ENCODE data around the gene PALD1.

PALD1 gene

GRCh38 chr10:70537398-70538194 is 59.0 kb downstream of the PALD1 start:
- no peak overlapping the region for H3K4me3 ChIP-seq (ENCODE audit: low read length)
- H3K4me1 ChIP-seq (ENCODE audit: control insufficient read depth, low read length) = peaks cover 40% of the 10 kb centered on the region
- no peaks in the 10 kb centered on the region for H3K9me3 ChIP-seq (ENCODE audit: control insufficient read depth, insufficient read depth, low read length)
- no peaks in the 10 kb centered on the region for H4K20me1 ChIP-seq (ENCODE audit: control insufficient read depth, insufficient read depth, low read depth, low read length)
- no peaks in the 10 kb centered on the region for H3K9me2 ChIP-seq (replicated peaks; ENCODE audit: control insufficient read depth, low read length)
- H3K79me2 ChIP-seq (ENCODE audit: control insufficient read depth, low read length) = no peaks in the 10 kb centered on the region
- TF ChIP-seq CTCF (IDR thresholded peaks at IDR 0.05; ENCODE audit: low read depth, low read length, poor library complexity, severe bottlenecking) = peak; percentile 76
- TF ChIP-seq EZH2phosphoT487 (IDR thresholded peaks at IDR 0.05; ENCODE audit: borderline replicate concordance, low read length) = no peak
- no peak overlapping the region for H3K4me2 ChIP-seq (ENCODE audit: low read length)
- no peak overlapping the region for H3K27ac ChIP-seq (ENCODE audit: low read depth, low read length)
- H3K36me3 ChIP-seq (ENCODE audit: control insufficient read depth, low read length) = peaks cover 72% of the 10 kb centered on the region
- H3F3A ChIP-seq (ENCODE audit: control insufficient read depth, insufficient read depth) = peaks cover 8% of the 10 kb centered on the region
- H3K27me3 ChIP-seq (ENCODE audit: control insufficient read depth, low read length) = no peaks in the 10 kb centered on the region

- Histone ChIP-seq H3K36me3 (ENCODE audit: control insufficient read depth, low read length) (peaks cover 70% of the 10 kb centered on the region), H3K4me1 (ENCODE audit: control insufficient read depth, low read length) (peaks cover 38% of the 10 kb centered on the region), H4K20me1 (ENCODE audit: control insufficient read depth, insufficient read depth, low read depth, low read length) (no peaks in the 10 kb centered on the region), H3K9me2 (replicated peaks; ENCODE audit: control insufficient read depth, low read length) (no peaks in the 10 kb centered on the region), H3K79me2 (ENCODE audit: control insufficient read depth, low read length) (no peaks in the 10 kb centered on the region), H3K27ac (ENCODE audit: low read depth, low read length) (no peak overlapping the region), H3F3A (ENCODE audit: control insufficient read depth, insufficient read depth) (peaks cover 8% of the 10 kb centered on the region), H3K27me3 (ENCODE audit: control insufficient read depth, low read length) (no peaks in the 10 kb centered on the region), H3K4me2 (ENCODE audit: low read length) (no peak overlapping the region), H3K4me3 (ENCODE audit: low read length) (no peak overlapping the region), H3K9me3 (ENCODE audit: control insufficient read depth, insufficient read depth, low read length) (no peaks in the 10 kb centered on the region)
- TF ChIP-seq CTCF (IDR thresholded peaks at IDR 0.05; ENCODE audit: low read depth, low read length, poor library complexity, severe bottlenecking) = no peak
- no peak for TF ChIP-seq EZH2phosphoT487 (IDR thresholded peaks at IDR 0.05; ENCODE audit: borderline replicate concordance, low read length)
Observed at GRCh38 chr10:70538195-70538520, 59.6 kb downstream of the PALD1 start.

GRCh38 chr10:70538731-70539338 is 60.3 kb downstream of the PALD1 start:
- Histone ChIP-seq H3K36me3 (ENCODE audit: control insufficient read depth, low read length) (peaks cover 69% of the 10 kb centered on the region), H3K27ac (ENCODE audit: low read depth, low read length) (no peak overlapping the region), H3F3A (ENCODE audit: control insufficient read depth, insufficient read depth) (peaks cover 8% of the 10 kb centered on the region), H3K79me2 (ENCODE audit: control insufficient read depth, low read length) (no peaks in the 10 kb centered on the region), H3K4me3 (ENCODE audit: low read length) (no peak overlapping the region), H3K4me2 (ENCODE audit: low read length) (no peak overlapping the region), H3K4me1 (ENCODE audit: control insufficient read depth, low read length) (peaks cover 38% of the 10 kb centered on the region), H3K9me3 (ENCODE audit: control insufficient read depth, insufficient read depth, low read length) (no peaks in the 10 kb centered on the region), H3K9me2 (replicated peaks; ENCODE audit: control insufficient read depth, low read length) (no peaks in the 10 kb centered on the region), H4K20me1 (ENCODE audit: control insufficient read depth, insufficient read depth, low read depth, low read length) (no peaks in the 10 kb centered on the region; the same call in 1 of the 2 replicates), H3K27me3 (ENCODE audit: control insufficient read depth, low read length) (no peaks in the 10 kb centered on the region)
- no peak for TF ChIP-seq CTCF (IDR thresholded peaks at IDR 0.05; ENCODE audit: low read depth, low read length, poor library complexity, severe bottlenecking)
- TF ChIP-seq EZH2phosphoT487 (IDR thresholded peaks at IDR 0.05; ENCODE audit: borderline replicate concordance, low read length) = no peak

Measured in DOHH2 (cell line).